HL-60 (cell line): ENCODE results near the gene RICTOR.

ENCODE experiments used
- CTCF ChIP-seq: IDR thresholded peaks from one replicate; pipeline ENCODE4 v1.5.1; 2011; ENCODE audit warnings: low read length, control low read depth, inconsistent platforms; ENCODE audit not compliant: insufficient read depth
- POLR2AphosphoS5 ChIP-seq: IDR thresholded peaks from 2 replicates; pipeline ENCODE4 v1.6.1; 2012; ENCODE audit warnings: low read depth

GRCh38 chr5:39023121-39023520, 51.1 kb downstream of the RICTOR start:
- TF ChIP-seq CTCF, result no peak
- no peak for TF ChIP-seq POLR2AphosphoS5
